Central memory CD8-positive, alpha-beta T cell (primary cell): Measurements from ENCODE around the gene IGSF8.

Experiments
- ATAC-seq: fragments of 150-1000 bp; cut with Tn5 transposase; replicated peaks from 2 replicates; pipeline ENCODE4 v1.10.0; 2022; ENCODE audit warnings: mild to moderate bottlenecking, moderate FRiP score, moderate number of reproducible peaks; ENCODE audit not compliant: poor library complexity, severe bottlenecking; ENCODE audit errors: extremely low read depth
- DNase-seq, 2 donors: peaks; one replicate each; pipeline ENCODE4 v3.0.0; 2021; ENCODE audit warnings: low spot score in 2 of 2
- H3K27ac Mint-ChIP-seq: one replicate; pipeline ENCODE4 v1.8.0; 2022; ENCODE audit warnings: low read depth, mild to moderate bottlenecking, moderate library complexity, mixed read lengths
- H3K27me3 Mint-ChIP-seq: one replicate; pipeline ENCODE4 v1.8.0; 2022; ENCODE audit warnings: mixed read lengths
- H3K36me3 Mint-ChIP-seq: one replicate; pipeline ENCODE4 v1.8.0; 2022; ENCODE audit warnings: mild to moderate bottlenecking, moderate library complexity, mixed read lengths; ENCODE audit not compliant: insufficient read depth
- H3K4me1 Mint-ChIP-seq: one replicate; pipeline ENCODE4 v1.8.0; 2022; ENCODE audit warnings: mixed read lengths
- H3K4me3 Mint-ChIP-seq: one replicate; pipeline ENCODE4 v1.8.0; 2022; ENCODE audit warnings: mild to moderate bottlenecking, moderate library complexity, mixed read lengths
- H3K9me3 Mint-ChIP-seq: one replicate; pipeline ENCODE4 v1.8.0; 2022; ENCODE audit warnings: mixed read lengths

IGSF8 gene

DNA sequence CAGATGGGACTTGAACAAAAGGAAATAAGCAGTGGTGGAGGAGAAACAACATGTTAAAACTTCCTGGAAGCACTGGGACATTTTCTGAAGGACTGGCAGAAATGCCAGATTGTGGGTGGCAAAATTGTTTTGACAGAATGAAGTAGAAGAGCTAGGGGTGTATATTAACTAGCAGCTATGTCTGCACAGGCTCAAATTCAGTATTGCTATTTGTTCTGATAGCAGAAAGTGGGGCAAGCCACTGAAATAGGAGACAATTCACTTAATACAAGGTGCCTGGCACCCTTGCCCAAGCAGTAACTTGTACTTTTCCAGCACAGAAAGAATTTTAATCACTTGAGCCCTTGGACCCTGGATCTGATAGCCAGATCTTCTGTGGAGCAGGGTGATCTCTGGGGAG is 54.9 kb downstream of the IGSF8 start:
- peaks cover 19% of the 10 kb centered on the region for H3K27me3 Mint-ChIP-seq
- no peaks in the 10 kb centered on the region for H3K36me3 Mint-ChIP-seq
- ATAC-seq (no peak), DNase-seq (no peak)
- H3K27ac Mint-ChIP-seq = no peak overlapping the region
- H3K4me1 Mint-ChIP-seq = peaks cover 12% of the 10 kb centered on the region
- no peaks in the 10 kb centered on the region for H3K9me3 Mint-ChIP-seq
- H3K4me3 Mint-ChIP-seq = no peak overlapping the region
